Gastroesophageal sphincter (tissue), 3 donors: Measurements from ENCODE around the gene ABL1.

Experiments used
- CTCF ChIP-seq, 4 experiments: fragments of 200-600 bp in 2 of 4; fragments of 450-650 bp in 2 of 4; sonication (generic) in 1 of 4; IDR thresholded peaks; one replicate each; pipeline ENCODE4 v1.5.1; 2017 to 2019; ENCODE audit warnings: antibody characterized with exemption in 4 of 4, mild to moderate bottlenecking in 2 of 4, moderate library complexity in 2 of 4
- EP300 ChIP-seq: sonication (generic); formaldehyde crosslinking; IDR thresholded peaks from one replicate; pipeline ENCODE4 v1.6.1; 2017; ENCODE audit warnings: antibody characterized with exemption, mild to moderate bottlenecking

- TF ChIP-seq CTCF (IDR thresholded peaks at IDR 0.05) (no peak), EP300 (no peak)
These were observed 42.2 kb downstream of the ABL1 start for GRCh38 chr9:130877300-130877699.
